Neural progenitor cell (in vitro differentiated cells): ENCODE results near the gene EMP1. TPM values are rescaled to one million over a fixed set of nuclear protein-coding genes. Genes with fewer than 3 reads are reported as not detected.

Source experiments
- DNase-seq: peaks from one replicate; pipeline ENCODE4 v3.0.0-alpha.2; 2016; ENCODE audit warnings: low spot score
- H2AFZ ChIP-seq: fragments of 200-600 bp; sonication (generic); replicated peaks from 2 replicates; pipeline ENCODE4 v1.6.1; 2016; ENCODE audit warnings: antibody characterized with exemption
- H3F3A ChIP-seq: fragments of 200-600 bp; sonication (generic); 2 replicates; pipeline ENCODE4 v1.6.1; 2016; ENCODE audit warnings: antibody characterized with exemption, low read depth
- H3K27ac ChIP-seq: fragments of 200-600 bp; sonication (generic); 2 replicates; pipeline ENCODE4 v1.5.1; 2016; ENCODE audit warnings: mild to moderate bottlenecking
- H3K27me3 ChIP-seq: fragments of 200-600 bp; sonication (generic); 2 replicates; pipeline ENCODE4 v1.6.1; 2016; ENCODE audit warnings: mild to moderate bottlenecking, moderate library complexity
- H3K36me3 ChIP-seq: fragments of 200-600 bp; sonication (generic); 2 replicates; pipeline ENCODE4 v1.5.1; 2016
- H3K4me1 ChIP-seq: fragments of 200-600 bp; sonication (generic); 2 replicates; pipeline ENCODE4 v1.6.1; 2016; ENCODE audit warnings: mixed run types
- H3K4me2 ChIP-seq: fragments of 200-600 bp; sonication (generic); 2 replicates; pipeline ENCODE4 v1.6.1; 2016
- H3K4me3 ChIP-seq: fragments of 200-600 bp; sonication (generic); 2 replicates; pipeline ENCODE4 v1.5.1; 2016
- H3K79me2 ChIP-seq: fragments of 200-600 bp; sonication (generic); 2 replicates; pipeline ENCODE4 v1.6.1; 2016; ENCODE audit warnings: low read depth
- H3K9ac ChIP-seq: fragments of 200-600 bp; sonication (generic); 2 replicates; pipeline ENCODE4 v1.6.1; 2016
- H3K9me3 ChIP-seq: fragments of 200-600 bp; sonication (generic); 2 replicates; pipeline ENCODE4 v1.5.1; 2016; ENCODE audit warnings: low read depth
- H4K20me1 ChIP-seq: fragments of 200-600 bp; sonication (generic); 2 replicates; pipeline ENCODE4 v1.6.1; 2016; ENCODE audit warnings: low read depth
- H3K27ac Mint-ChIP-seq: 3 replicates; pipeline ENCODE4 v1.8.0; 2021; ENCODE audit warnings: mixed read lengths
- H3K27me3 Mint-ChIP-seq: 2 replicates; pipeline ENCODE4 v1.8.0; 2022; ENCODE audit warnings: low read depth, mild to moderate bottlenecking, inconsistent platforms, moderate library complexity, mixed read lengths; ENCODE audit not compliant: insufficient read depth
- H3K36me3 Mint-ChIP-seq: 3 replicates; pipeline ENCODE4 v1.8.0; 2021; ENCODE audit warnings: mixed read lengths
- H3K4me1 Mint-ChIP-seq: 3 replicates; pipeline ENCODE4 v1.8.0; 2021; ENCODE audit warnings: mixed read lengths
- H3K4me3 Mint-ChIP-seq: 3 replicates; pipeline ENCODE4 v1.8.0; 2021; ENCODE audit warnings: mild to moderate bottlenecking, moderate library complexity, mixed read lengths
- H3K9me3 Mint-ChIP-seq: 3 replicates; pipeline ENCODE4 v1.8.0; 2020; ENCODE audit warnings: mixed read lengths
- EZH2 ChIP-seq: fragments of 200-600 bp; sonication (generic); IDR thresholded peaks from 2 replicates; pipeline ENCODE4 v1.6.1; 2017; ENCODE audit warnings: antibody characterized with exemption, mild to moderate bottlenecking, moderate library complexity
- EZH2phosphoT487 ChIP-seq: fragments of 200-600 bp; sonication (generic); IDR thresholded peaks from 2 replicates; pipeline ENCODE4 v1.6.1; 2017; ENCODE audit warnings: antibody characterized with exemption
- total RNA-seq: library from RNA; depleted of rRNA; stranded (reverse); fragments of >200 nt; gene quantifications from 2 replicates; pipeline ENCODE4 v1.2.3, GENCODE V29; 2015; ENCODE audit warnings: low replicate concordance
- TF ChIP-seq, protein P1 (sequence below): fragments of 200-600 bp; sonication (generic); IDR thresholded peaks from 2 replicates; pipeline ENCODE4 v1.5.1; 2017; ENCODE audit warnings: antibody characterized with exemption, mild to moderate bottlenecking

Gene EMP1
- total RNA-seq, 1 donor from 2014 or later, result not detected

DNA sequence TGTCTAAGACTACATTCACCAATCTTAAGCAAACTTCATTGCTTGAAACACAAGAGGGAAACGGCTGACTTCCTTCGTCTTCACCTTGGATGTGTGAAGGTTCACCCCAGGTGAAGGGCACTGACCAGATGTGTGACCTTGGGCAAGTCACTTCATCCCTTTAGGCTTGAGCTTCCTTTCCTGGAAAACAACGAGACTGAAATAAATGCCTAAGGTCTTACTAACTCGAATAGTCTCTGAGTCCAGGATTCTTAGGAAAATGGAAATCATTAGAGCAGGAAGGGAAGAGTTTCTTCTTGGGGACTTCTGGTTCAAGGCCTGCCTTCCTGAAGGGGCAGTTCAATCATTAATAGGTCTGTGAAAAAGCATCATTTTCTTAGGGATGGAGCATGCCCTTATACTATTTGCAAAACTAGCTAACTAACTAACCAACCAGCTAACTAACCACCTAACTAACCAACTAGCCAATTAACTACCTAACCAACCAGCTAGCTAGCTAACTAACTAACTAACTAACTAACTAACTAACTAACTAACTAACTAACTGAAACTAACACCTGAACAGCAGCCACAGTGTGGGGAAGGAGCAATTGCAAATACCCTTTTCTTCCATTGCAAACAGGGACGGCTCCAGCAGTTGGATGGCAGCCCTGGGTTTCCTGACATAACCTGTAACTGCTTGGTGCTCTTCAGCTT, 31.5 kb upstream of the EMP1 start:
- H3K36me3 Mint-ChIP-seq, result no peaks in the 10 kb centered on the region
- no peaks in the 10 kb centered on the region for H3K27me3 ChIP-seq
- no peaks in the 10 kb centered on the region for H3K9me3 ChIP-seq
- no peak overlapping the region for H3K4me3 ChIP-seq
- H3K4me3 Mint-ChIP-seq, result no peak overlapping the region
- H3F3A ChIP-seq, result no peaks in the 10 kb centered on the region
- no peaks in the 10 kb centered on the region for H3K79me2 ChIP-seq
- H3K9me3 Mint-ChIP-seq, result no peaks in the 10 kb centered on the region
- no peak overlapping the region for H3K9ac ChIP-seq
- H3K4me2 ChIP-seq, result no peak overlapping the region
- H3K27ac Mint-ChIP-seq, result no peak overlapping the region
- no peak overlapping the region for H3K27ac ChIP-seq
- no peaks in the 10 kb centered on the region for H3K4me1 Mint-ChIP-seq
- no peaks in the 10 kb centered on the region for H4K20me1 ChIP-seq
- no peak overlapping the region for H2AFZ ChIP-seq
- H3K36me3 ChIP-seq, result no peaks in the 10 kb centered on the region
- TF ChIP-seq EZH2 (no peak), EZH2phosphoT487 (no peak)
- TF ChIP-seq, protein P1, sequence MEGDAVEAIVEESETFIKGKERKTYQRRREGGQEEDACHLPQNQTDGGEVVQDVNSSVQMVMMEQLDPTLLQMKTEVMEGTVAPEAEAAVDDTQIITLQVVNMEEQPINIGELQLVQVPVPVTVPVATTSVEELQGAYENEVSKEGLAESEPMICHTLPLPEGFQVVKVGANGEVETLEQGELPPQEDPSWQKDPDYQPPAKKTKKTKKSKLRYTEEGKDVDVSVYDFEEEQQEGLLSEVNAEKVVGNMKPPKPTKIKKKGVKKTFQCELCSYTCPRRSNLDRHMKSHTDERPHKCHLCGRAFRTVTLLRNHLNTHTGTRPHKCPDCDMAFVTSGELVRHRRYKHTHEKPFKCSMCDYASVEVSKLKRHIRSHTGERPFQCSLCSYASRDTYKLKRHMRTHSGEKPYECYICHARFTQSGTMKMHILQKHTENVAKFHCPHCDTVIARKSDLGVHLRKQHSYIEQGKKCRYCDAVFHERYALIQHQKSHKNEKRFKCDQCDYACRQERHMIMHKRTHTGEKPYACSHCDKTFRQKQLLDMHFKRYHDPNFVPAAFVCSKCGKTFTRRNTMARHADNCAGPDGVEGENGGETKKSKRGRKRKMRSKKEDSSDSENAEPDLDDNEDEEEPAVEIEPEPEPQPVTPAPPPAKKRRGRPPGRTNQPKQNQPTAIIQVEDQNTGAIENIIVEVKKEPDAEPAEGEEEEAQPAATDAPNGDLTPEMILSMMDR, result no peak
- DNase-seq, result no peak
- no peaks in the 10 kb centered on the region for H3K27me3 Mint-ChIP-seq
- H3K4me1 ChIP-seq, result no peaks in the 10 kb centered on the region

DNA sequence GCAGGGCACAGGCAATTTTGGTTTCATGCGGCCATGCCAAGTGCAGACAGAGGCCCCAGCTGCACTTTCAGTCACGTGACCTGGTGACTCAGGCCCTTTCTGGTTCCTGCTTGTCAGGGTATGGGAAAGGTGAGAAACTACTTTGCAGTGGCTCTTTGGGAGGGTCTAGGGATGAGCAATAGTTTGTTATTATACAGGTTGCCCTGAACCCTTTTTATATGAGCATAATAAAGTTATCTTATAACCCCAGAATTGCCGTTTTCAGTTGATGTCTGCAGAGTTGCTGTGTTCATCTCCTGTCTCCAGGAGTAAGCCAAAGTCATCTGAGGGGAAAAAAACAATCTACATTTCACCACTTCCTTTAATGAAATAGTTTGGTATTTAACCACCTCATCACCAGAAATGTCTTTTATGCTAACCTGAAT, 30.9 kb upstream of the EMP1 start:
- H3K36me3 Mint-ChIP-seq, result no peaks in the 10 kb centered on the region
- no peak overlapping the region for H3K27ac Mint-ChIP-seq
- no peak overlapping the region for H3K4me3 Mint-ChIP-seq
- Histone ChIP-seq H3K36me3 (no peaks in the 10 kb centered on the region), H3K9me3 (no peaks in the 10 kb centered on the region), H3K79me2 (no peaks in the 10 kb centered on the region), H3K9ac (no peak overlapping the region), H3K4me3 (no peak overlapping the region), H3K27me3 (no peaks in the 10 kb centered on the region), H2AFZ (no peak overlapping the region), H3K4me2 (no peak overlapping the region), H3F3A (no peaks in the 10 kb centered on the region), H4K20me1 (no peaks in the 10 kb centered on the region), H3K4me1 (no peaks in the 10 kb centered on the region), H3K27ac (no peak overlapping the region)
- no peaks in the 10 kb centered on the region for H3K27me3 Mint-ChIP-seq
- TF ChIP-seq EZH2phosphoT487 (no peak), EZH2 (no peak)
- TF ChIP-seq, protein P1, result no peak
- H3K4me1 Mint-ChIP-seq, result peaks cover 1% of the 10 kb centered on the region
- DNase-seq, result no peak
- H3K9me3 Mint-ChIP-seq, result no peaks in the 10 kb centered on the region

DNA sequence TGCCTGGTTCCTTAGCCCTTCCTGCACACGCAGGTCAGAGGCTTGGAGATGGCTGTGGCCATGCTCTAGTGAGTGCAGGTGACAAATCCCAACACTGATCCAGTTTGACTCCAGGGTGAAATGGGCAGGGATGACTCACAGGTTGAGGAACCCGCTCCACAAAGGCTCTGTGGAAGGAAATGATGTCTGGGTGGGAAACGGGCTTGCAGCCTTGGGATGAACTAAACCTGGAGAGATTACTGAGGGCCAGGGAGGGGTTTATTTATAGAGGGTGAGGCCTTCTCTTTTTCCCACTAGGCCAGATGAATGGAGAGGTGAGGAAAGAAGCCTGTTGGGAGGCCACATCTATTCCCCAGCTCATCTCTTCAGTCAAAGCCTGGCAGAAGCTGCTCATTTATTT, 29.3 kb upstream of the EMP1 start:
- Histone ChIP-seq H3K4me2 (no peak overlapping the region), H3K4me3 (no peak overlapping the region), H3K27ac (no peak overlapping the region), H3F3A (no peaks in the 10 kb centered on the region), H3K27me3 (no peaks in the 10 kb centered on the region), H3K4me1 (peaks cover 10% of the 10 kb centered on the region), H2AFZ (no peak overlapping the region), H4K20me1 (no peaks in the 10 kb centered on the region), H3K36me3 (no peaks in the 10 kb centered on the region), H3K9me3 (no peaks in the 10 kb centered on the region), H3K9ac (no peak overlapping the region), H3K79me2 (no peaks in the 10 kb centered on the region)
- Mint-ChIP-seq H3K9me3 (no peaks in the 10 kb centered on the region), H3K36me3 (no peaks in the 10 kb centered on the region), H3K27me3 (no peaks in the 10 kb centered on the region), H3K4me1 (peaks cover 15% of the 10 kb centered on the region), H3K4me3 (no peak overlapping the region), H3K27ac (no peak overlapping the region)
- DNase-seq, result no peak
- TF ChIP-seq EZH2 (no peak), EZH2phosphoT487 (no peak)
- TF ChIP-seq, protein P1, result no peak
